ENCODE results near the gene CAPN11. TPM values are rescaled to one million over a fixed set of nuclear protein-coding genes. Genes with fewer than 3 reads are reported as not detected.

CAPN11 gene
- polyA plus RNA-seq, 1 donor from 2014 or later: not detected

DNA sequence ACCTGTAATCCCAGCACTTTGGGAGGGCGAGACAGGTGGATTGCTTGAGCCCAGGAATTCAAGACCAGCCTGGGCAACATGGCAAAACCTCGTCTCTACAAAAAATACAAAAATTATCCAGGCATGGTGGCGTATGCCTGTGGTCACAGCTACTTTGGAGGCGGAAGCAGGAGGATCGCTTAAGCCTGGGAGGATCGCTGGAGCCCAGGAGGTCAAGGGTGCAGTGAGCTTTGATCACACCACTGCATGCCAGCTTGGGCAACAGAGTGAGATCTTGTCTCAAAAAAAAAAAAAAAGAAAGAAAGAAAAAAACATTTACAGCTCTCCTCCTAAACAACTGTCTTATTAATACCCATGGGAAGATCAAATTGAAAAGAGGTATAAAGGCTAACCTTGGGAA, 49.3 kb downstream of the CAPN11 start:
- TF ChIP-seq CTCF (IDR thresholded peaks at IDR 0.05; ENCODE audit: poor library complexity, severe bottlenecking) (no peak), SMC3 (conservative IDR thresholded peaks at IDR 0.05; ENCODE audit: poor library complexity) (no peak), TAF1 (IDR thresholded peaks at IDR 0.05; ENCODE audit: low read depth) (no peak), EP300 (conservative IDR thresholded peaks at IDR 0.05; ENCODE audit: poor library complexity, severe bottlenecking) (no peak), EZH2 (IDR thresholded peaks at IDR 0.05; ENCODE audit: borderline replicate concordance, insufficient read depth, low read length, poor library complexity, severe bottlenecking) (no peak), POLR2AphosphoS5 (IDR thresholded peaks at IDR 0.05) (no peak), RAD21 (conservative IDR thresholded peaks at IDR 0.05) (no peak), MXI1 (conservative IDR thresholded peaks at IDR 0.05; ENCODE audit: poor library complexity, severe bottlenecking) (no peak)
- TF ChIP-seq, protein P1, sequence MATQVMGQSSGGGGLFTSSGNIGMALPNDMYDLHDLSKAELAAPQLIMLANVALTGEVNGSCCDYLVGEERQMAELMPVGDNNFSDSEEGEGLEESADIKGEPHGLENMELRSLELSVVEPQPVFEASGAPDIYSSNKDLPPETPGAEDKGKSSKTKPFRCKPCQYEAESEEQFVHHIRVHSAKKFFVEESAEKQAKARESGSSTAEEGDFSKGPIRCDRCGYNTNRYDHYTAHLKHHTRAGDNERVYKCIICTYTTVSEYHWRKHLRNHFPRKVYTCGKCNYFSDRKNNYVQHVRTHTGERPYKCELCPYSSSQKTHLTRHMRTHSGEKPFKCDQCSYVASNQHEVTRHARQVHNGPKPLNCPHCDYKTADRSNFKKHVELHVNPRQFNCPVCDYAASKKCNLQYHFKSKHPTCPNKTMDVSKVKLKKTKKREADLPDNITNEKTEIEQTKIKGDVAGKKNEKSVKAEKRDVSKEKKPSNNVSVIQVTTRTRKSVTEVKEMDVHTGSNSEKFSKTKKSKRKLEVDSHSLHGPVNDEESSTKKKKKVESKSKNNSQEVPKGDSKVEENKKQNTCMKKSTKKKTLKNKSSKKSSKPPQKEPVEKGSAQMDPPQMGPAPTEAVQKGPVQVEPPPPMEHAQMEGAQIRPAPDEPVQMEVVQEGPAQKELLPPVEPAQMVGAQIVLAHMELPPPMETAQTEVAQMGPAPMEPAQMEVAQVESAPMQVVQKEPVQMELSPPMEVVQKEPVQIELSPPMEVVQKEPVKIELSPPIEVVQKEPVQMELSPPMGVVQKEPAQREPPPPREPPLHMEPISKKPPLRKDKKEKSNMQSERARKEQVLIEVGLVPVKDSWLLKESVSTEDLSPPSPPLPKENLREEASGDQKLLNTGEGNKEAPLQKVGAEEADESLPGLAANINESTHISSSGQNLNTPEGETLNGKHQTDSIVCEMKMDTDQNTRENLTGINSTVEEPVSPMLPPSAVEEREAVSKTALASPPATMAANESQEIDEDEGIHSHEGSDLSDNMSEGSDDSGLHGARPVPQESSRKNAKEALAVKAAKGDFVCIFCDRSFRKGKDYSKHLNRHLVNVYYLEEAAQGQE (IDR thresholded peaks at IDR 0.05; ENCODE audit: borderline replicate concordance): no peak
- no peak overlapping the region for H3K9ac ChIP-seq (ENCODE audit: low read length)
- H3F3A ChIP-seq (ENCODE audit: insufficient read depth, low read length, poor library complexity, severe bottlenecking): no peaks in the 10 kb centered on the region
- H3K4me3 ChIP-seq (ENCODE audit: low read length): no peak overlapping the region
- H3K79me2 ChIP-seq (replicated peaks; ENCODE audit: insufficient read depth, low read length): no peaks in the 10 kb centered on the region
- H4K20me1 ChIP-seq (ENCODE audit: insufficient read depth): no peaks in the 10 kb centered on the region
- no peaks in the 10 kb centered on the region for H3K36me3 ChIP-seq (ENCODE audit: insufficient read depth, low read length)
- no peak overlapping the region for H3K4me2 ChIP-seq (ENCODE audit: low read length)
- no peak overlapping the region for H3K27ac ChIP-seq (ENCODE audit: low read length)
- H3K9me3 ChIP-seq (ENCODE audit: low read length): no peaks in the 10 kb centered on the region
- H3K27me3 ChIP-seq (ENCODE audit: insufficient read depth, low read depth, low read length): no peaks in the 10 kb centered on the region
- no peaks in the 10 kb centered on the region for H3K9me2 ChIP-seq (ENCODE audit: insufficient read depth, low read length)
- H2AFZ ChIP-seq (ENCODE audit: low read depth, low read length): no peak overlapping the region

DNA sequence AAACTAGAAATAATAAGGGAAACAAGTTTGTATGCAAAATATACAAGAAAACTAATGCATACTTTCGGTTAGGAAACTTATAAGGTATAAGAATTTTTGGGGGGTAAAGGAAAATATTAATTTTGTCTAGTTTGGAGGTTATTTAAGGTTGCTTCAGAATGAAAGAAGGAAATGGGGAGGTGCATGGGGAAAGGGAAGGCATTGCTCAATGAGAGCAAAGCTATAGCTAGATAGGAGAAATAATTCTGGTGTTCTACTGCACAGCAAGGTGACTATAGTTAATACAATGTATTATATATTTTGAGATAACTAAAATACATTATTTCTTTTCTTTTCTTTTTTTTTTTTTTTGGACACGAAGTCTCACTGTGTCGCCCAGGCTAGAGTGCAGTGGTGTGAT, 52.7 kb downstream of the CAPN11 start:
- Histone ChIP-seq H3K9ac (ENCODE audit: low read length) (no peak overlapping the region), H3K4me3 (ENCODE audit: low read length) (no peak overlapping the region), H3K27me3 (ENCODE audit: insufficient read depth, low read depth, low read length) (no peaks in the 10 kb centered on the region), H3F3A (ENCODE audit: insufficient read depth, low read length, poor library complexity, severe bottlenecking) (no peaks in the 10 kb centered on the region), H3K9me3 (ENCODE audit: low read length) (no peaks in the 10 kb centered on the region), H4K20me1 (ENCODE audit: insufficient read depth) (no peaks in the 10 kb centered on the region), H3K4me2 (ENCODE audit: low read length) (no peak overlapping the region), H3K27ac (ENCODE audit: low read length) (no peak overlapping the region), H3K79me2 (replicated peaks; ENCODE audit: insufficient read depth, low read length) (no peaks in the 10 kb centered on the region), H2AFZ (ENCODE audit: low read depth, low read length) (no peak overlapping the region), H3K36me3 (ENCODE audit: insufficient read depth, low read length) (no peaks in the 10 kb centered on the region), H3K9me2 (ENCODE audit: insufficient read depth, low read length) (no peaks in the 10 kb centered on the region)
- TF ChIP-seq RAD21 (conservative IDR thresholded peaks at IDR 0.05) (no peak), TAF1 (IDR thresholded peaks at IDR 0.05; ENCODE audit: low read depth) (no peak), MXI1 (conservative IDR thresholded peaks at IDR 0.05; ENCODE audit: poor library complexity, severe bottlenecking) (no peak), EZH2 (IDR thresholded peaks at IDR 0.05; ENCODE audit: borderline replicate concordance, insufficient read depth, low read length, poor library complexity, severe bottlenecking) (no peak), EP300 (conservative IDR thresholded peaks at IDR 0.05; ENCODE audit: poor library complexity, severe bottlenecking) (no peak), CTCF (IDR thresholded peaks at IDR 0.05; ENCODE audit: poor library complexity, severe bottlenecking) (no peak), SMC3 (conservative IDR thresholded peaks at IDR 0.05; ENCODE audit: poor library complexity) (no peak), POLR2AphosphoS5 (IDR thresholded peaks at IDR 0.05) (no peak)
- TF ChIP-seq, protein P1 (IDR thresholded peaks at IDR 0.05; ENCODE audit: borderline replicate concordance): no peak

Measured in neural cell (in vitro differentiated cells).